CD4-positive, alpha-beta T cell treated with Interleukin-6 for 4 hours (primary cell): ENCODE data around the gene RUNDC3A.
"Not testable (repeated sequence)": the region's sequence is repeated elsewhere in the genome, so short reads cannot be mapped to it uniquely, and the experiment has no call there.

Experiments used
- DNase-seq: peaks from one replicate; pipeline ENCODE4 v3.0.0-alpha.2; 2020; ENCODE audit warnings: mixed read lengths

Gene RUNDC3A

GRCh38 chr17:44321246-44322120, 13.1 kb downstream of the RUNDC3A start:
- no peak for DNase-seq

GRCh38 chr17:44322236-44322895, 14.0 kb downstream of the RUNDC3A start:
- no peak for DNase-seq

- DNase-seq, result no peak
Observed at GRCh38 chr17:44323359-44324091, 15.1 kb downstream of the RUNDC3A start.

- DNase-seq, result no peak
Observed at GRCh38 chr17:44324092-44324570, 15.7 kb downstream of the RUNDC3A start.

GRCh38 chr17:44324571-44325275, 16.3 kb downstream of the RUNDC3A start, which contains the start of gene SLC25A39:
Gene SLC25A39, minus strand, starts transcription at chr17:44324823. Its CDS starts 1,261 bp downstream, at chr17:44323562.
- peak; percentile 96 for DNase-seq

GRCh38 chr17:44326861-44327444, 18.6 kb downstream of the RUNDC3A start:
- peak; percentile 96 for DNase-seq

- no peak for DNase-seq
Observed at GRCh38 chr17:44327715-44328449, 19.5 kb downstream of the RUNDC3A start.

GRCh38 chr17:44329516-44329915, 21.1 kb downstream of the RUNDC3A start:
- DNase-seq, result not testable (repeated sequence)

- DNase-seq, result not testable (repeated sequence)
Observed at GRCh38 chr17:44330263-44330662, 21.9 kb downstream of the RUNDC3A start.

- peak; percentile 75 for DNase-seq
Observed at GRCh38 chr17:44331249-44331760, 22.9 kb downstream of the RUNDC3A start.

- no peak for DNase-seq
Observed at GRCh38 chr17:44333371-44333770, 25.0 kb downstream of the RUNDC3A start.

GRCh38 chr17:44334315-44334714, 25.9 kb downstream of the RUNDC3A start:
- no peak for DNase-seq

GRCh38 chr17:44334727-44335126, 26.3 kb downstream of the RUNDC3A start:
- DNase-seq, result no peak

GRCh38 chr17:44335564-44335963, 27.2 kb downstream of the RUNDC3A start:
- DNase-seq, result no peak

- DNase-seq, result no peak
Observed at GRCh38 chr17:44335968-44336367, 27.6 kb downstream of the RUNDC3A start.

GRCh38 chr17:44338702-44339101, 30.3 kb downstream of the RUNDC3A start:
- DNase-seq, result no peak

GRCh38 chr17:44340553-44340952, 32.2 kb downstream of the RUNDC3A start:
- DNase-seq, result not testable (repeated sequence)

GRCh38 chr17:44343510-44344209, 35.3 kb downstream of the RUNDC3A start:
- no peak for DNase-seq

GRCh38 chr17:44344939-44345453, 36.6 kb downstream of the RUNDC3A start, which contains the start of gene GRN:
Gene GRN, plus strand, starts transcription at chr17:44345302. Its CDS starts 3,863 bp downstream, at chr17:44349165.
- DNase-seq, result peak; percentile 87

- peak; percentile 57 for DNase-seq
Observed at GRCh38 chr17:44345454-44346026, 37.1 kb downstream of the RUNDC3A start.
